ENCODE results near the gene SHISAL1. TPM values are rescaled to one million over a fixed set of nuclear protein-coding genes. Genes with fewer than 3 reads are reported as not detected.

Gene SHISAL1
- total RNA-seq, 2 experiments from 2014 or later, result not detected

GRCh38 chr22:44286646-44287045 is 26.1 kb downstream of the SHISAL1 start:
- CTCF ChIA-PET, result no interaction called here
- POLR2A ChIA-PET, result no interaction called here

GRCh38 chr22:44284711-44285110 is 28.0 kb downstream of the SHISAL1 start:
- ChIA-PET CTCF (no interaction called here), POLR2A (no interaction called here)

GRCh38 chr22:44281768-44282637 is 30.7 kb downstream of the SHISAL1 start:
- ChIA-PET CTCF (no interaction called here), POLR2A (no interaction called here)

DNA sequence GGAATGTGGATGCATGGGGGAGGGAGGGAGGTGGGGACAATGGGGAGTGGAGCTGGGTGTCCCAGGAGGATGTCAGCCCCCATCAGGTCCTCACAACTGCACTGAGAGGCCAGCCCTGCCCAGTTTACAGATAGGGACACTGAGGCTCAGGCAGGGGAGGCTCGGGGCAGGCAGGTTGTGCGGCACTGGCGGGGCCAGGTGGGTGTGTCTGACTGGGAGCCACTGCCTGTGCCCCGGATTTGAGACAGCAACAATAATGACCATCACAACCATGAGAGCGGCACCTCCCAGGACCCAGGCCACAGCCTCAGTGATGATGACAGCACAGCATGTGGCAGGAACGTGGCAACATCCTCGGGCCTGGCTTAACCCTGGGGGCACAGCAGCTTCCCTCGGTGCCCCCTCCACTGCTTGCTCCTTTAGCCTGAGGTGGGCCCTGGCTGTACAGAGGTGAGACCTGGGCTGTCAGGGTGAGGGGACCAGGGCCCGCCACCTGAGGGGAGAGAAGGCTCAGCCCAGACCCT is 32.0 kb downstream of the SHISAL1 start:
- POLR2A ChIA-PET, result no interaction called here
- CTCF ChIA-PET, result no interaction called here

GRCh38 chr22:44279069-44279360 is 33.7 kb downstream of the SHISAL1 start:
- CTCF ChIA-PET, result no interaction called here
- POLR2A ChIA-PET, result no interaction called here

DNA sequence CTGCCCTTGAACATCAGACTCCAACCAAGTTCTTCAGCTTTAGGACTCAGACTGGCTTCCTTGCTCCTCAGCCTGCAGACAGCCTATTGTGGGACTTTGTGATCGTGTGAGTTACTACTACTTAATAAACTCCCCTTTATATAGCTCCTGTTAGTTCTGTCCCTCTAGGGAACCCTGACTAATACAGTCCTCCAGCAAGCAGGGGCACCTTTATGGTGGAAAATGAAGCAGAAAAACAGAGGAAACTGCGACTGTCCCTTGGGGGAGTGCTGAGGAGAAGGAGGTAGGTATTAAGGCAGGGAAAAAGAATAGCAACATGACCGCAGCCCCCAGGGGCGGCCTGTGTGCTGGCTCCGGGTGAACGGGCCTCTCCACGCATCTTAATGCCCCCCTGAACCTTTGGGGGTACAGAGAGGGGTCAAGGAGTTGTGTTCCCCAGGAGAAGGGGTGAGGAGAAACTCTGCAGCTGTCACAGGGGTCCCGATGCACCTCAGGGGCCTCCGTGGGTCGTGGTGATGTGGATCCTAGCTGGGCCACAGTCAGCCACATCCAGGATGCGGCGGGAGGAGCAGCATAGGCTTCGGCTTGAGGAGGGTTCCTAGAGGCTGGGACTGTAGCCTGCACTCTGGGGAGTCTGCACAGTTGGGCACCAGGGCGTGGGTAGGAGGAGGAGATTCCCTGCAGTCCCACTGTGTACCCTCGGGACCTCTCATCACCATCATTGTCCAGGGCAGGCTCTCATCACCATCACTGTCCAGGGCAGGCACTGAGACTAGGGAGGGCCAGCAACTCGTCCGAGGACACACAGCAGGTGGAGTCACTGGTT is 34.3 kb downstream of the SHISAL1 start:
- CTCF ChIA-PET, result no interaction called here
- POLR2A ChIA-PET, result no interaction called here

DNA sequence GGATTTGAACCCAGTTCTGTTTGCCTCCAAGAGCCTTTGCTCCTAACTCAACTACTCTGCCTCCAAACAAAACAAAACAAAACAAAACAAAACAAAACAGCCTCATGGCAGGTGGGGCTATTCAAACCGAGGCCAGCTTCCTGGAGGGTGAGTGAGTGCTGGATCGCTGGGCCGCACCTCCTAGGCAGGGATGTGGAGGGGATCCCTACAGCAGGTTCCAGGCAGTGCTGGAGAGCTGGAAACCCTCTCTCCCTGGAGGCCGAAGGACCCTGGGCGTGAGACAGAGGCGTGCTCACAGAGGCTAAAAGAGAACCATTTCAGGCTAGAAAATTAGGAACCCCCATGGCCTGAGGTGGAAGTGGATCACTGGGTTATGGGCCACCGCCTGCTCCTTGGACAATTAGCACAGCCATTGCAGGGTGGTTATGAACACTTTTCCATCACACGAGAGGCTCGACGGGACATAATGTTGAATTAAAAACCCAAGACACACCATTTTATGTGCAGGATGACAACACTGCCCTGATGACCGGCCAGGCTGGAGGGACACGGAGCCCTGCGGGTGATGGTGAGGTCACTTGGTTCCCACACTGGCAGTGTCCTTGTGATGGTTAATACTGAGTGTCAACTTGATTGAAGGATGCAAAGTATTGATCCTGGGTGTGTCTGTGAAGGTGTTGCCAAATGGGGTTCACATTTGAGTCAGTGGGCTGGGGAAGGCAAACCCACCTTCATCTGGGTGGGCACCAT is 35.2 kb downstream of the SHISAL1 start:
- ChIA-PET POLR2A (no interaction called here), CTCF (no interaction called here)

DNA sequence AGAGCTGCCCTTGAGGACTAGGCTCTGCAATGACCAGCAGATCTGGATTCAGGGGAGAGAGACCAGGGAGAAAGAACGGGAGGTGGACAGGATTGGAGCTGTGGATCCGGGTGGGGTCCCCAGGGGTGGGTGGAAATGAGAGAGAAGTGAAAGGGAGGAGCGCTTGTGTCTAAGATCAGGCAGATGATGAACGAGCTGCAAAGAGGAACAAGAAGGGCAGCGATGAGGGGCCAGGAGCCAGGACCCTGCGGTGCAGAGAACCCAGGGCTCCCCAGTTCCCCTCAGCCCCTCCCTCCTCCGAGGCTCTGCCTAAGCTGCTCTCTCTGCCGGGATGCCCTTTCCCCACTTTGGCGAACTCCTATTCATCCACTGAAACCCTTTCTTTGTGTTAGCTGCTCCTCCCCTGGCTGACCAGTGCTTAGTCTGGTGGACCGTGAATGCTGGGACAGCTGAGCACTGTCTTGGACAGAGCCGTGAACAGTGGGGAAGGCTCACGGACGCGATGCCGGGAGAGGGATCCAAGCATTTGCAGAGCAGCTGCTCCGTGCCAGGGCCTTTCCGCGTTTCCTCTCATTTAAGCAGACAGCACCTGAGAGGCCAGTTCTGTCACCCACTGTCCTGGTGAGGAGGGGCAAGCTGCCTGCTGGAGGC is 35.9 kb downstream of the SHISAL1 start:
- CTCF ChIA-PET, result no interaction called here
- POLR2A ChIA-PET, result no interaction called here

- CTCF ChIA-PET, result no interaction called here
- POLR2A ChIA-PET, result no interaction called here
Observed at GRCh38 chr22:44276041-44276440, 36.7 kb downstream of the SHISAL1 start.

- CTCF ChIA-PET, result no interaction called here
- POLR2A ChIA-PET, result no interaction called here
Observed at GRCh38 chr22:44275631-44275995, 37.1 kb downstream of the SHISAL1 start.

GRCh38 chr22:44274918-44275630 is 37.7 kb downstream of the SHISAL1 start:
- ChIA-PET CTCF (no interaction called here), POLR2A (no interaction called here)

DNA sequence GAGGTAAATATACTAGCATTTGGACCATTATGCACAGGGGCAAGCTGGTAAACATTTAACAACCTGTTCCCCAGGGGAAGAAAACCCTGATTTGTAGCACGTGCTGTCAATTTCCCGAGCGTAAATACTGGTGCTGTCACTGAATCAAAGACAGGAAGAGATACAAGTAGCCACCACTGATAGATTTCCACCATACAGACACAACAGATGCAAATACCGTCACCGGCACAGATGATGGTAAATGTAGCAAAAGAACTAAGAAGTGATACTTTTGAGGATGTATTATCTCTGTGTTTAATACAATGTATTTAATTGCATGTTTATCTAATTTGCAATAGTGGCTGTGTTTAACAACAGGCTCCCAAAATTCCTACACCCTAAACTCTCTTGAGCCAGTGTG is 39.6 kb downstream of the SHISAL1 start:
- ChIA-PET POLR2A (no interaction called here), CTCF (no interaction called here)

GRCh38 chr22:44272401-44272771 is 40.4 kb downstream of the SHISAL1 start:
- CTCF ChIA-PET, result no interaction called here
- POLR2A ChIA-PET, result no interaction called here

- POLR2A ChIA-PET, result no interaction called here
- CTCF ChIA-PET, result no interaction called here
Observed at GRCh38 chr22:44271732-44272400, 40.9 kb downstream of the SHISAL1 start.

DNA sequence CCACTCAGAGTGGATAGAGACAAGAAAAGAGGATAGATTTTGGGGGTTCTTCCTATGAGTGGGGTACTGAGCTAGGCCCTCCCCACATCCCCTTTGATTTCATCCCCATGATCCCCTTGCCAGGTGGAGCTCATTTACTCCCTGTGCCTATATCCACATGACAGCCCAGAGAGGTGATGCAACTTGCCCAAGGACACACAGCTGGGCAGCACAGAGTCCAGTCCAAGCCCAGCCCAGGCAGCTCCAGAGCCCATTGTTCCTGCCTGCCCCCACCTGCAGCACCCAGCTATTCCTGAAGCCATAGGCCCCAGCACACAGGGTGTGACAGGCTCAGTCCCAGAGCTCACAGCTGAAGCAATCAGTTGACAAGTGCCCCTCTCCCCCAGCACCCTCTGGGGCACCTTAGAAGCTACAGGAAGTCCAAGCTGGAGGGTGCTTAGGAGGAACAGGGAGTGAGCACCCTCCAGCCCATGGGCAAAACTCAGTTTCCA is 41.7 kb downstream of the SHISAL1 start:
- POLR2A ChIA-PET, result no interaction called here
- CTCF ChIA-PET, result no interaction called here

GRCh38 chr22:44270556-44270880 is 42.2 kb downstream of the SHISAL1 start:
- CTCF ChIA-PET, result no interaction called here
- POLR2A ChIA-PET, result no interaction called here

- ChIA-PET POLR2A (no interaction called here), CTCF (no interaction called here)
Observed at GRCh38 chr22:44269757-44270555, 42.8 kb downstream of the SHISAL1 start.

DNA sequence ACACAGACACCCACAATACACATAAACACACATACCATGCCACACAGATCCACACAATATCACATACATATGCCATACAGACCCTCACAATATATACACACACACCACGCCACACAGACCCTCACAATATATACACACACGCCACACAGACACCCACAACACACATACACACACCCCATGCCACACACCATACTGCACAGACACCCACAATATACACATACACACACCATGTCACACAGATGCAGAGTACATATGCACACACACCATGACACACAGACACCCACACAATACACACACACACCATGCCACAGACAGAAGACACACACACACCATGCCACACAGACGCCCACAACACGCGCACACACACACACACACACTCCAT is 43.6 kb downstream of the SHISAL1 start:
- CTCF ChIA-PET, result no interaction called here
- POLR2A ChIA-PET, result no interaction called here

All from activated CD8-positive, alpha-beta memory T cell treated with anti-CD3 and anti-CD28 coated beads for 36 hours (primary cell).